Measurements from ENCODE around the gene CAMTA1.

DNA sequence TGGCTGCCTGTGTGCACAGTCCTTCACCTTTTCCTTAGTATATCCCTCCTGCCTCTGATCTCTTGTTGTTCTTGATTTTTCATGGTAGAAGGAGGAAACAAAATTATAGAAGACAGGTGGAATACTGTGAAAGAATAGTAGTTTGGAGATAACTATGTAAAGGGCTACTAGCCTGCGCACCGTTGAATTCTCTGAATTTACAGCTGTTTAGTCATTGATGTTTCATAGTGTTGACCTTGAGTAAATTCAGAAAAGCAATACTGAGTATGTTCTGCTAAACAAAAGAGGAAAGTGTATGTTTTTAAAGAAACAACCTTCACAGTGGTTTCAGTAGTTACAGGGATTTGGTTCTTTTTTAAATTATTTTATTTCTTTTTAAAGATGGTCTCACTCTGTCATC is 18.1 kb downstream of the CAMTA1 start:
- TF ChIP-seq, protein P1, sequence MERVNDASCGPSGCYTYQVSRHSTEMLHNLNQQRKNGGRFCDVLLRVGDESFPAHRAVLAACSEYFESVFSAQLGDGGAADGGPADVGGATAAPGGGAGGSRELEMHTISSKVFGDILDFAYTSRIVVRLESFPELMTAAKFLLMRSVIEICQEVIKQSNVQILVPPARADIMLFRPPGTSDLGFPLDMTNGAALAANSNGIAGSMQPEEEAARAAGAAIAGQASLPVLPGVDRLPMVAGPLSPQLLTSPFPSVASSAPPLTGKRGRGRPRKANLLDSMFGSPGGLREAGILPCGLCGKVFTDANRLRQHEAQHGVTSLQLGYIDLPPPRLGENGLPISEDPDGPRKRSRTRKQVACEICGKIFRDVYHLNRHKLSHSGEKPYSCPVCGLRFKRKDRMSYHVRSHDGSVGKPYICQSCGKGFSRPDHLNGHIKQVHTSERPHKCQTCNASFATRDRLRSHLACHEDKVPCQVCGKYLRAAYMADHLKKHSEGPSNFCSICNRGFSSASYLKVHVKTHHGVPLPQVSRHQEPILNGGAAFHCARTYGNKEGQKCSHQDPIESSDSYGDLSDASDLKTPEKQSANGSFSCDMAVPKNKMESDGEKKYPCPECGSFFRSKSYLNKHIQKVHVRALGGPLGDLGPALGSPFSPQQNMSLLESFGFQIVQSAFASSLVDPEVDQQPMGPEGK (CRISPR knock-in tag; IDR thresholded peaks at IDR 0.05; ENCODE audit: borderline replicate concordance): no peak
- TF ChIP-seq PPARA (CRISPR knock-in tag; IDR thresholded peaks at IDR 0.05; ENCODE audit: borderline replicate concordance) (no peak), ZC3H10 (CRISPR knock-in tag; IDR thresholded peaks at IDR 0.05) (no peak)
